Upper lobe of left lung (tissue), 4 donors: ENCODE results near the gene FAM3B.

Experiments
- POLR2A ChIP-seq, 4 donors: fragments of 450-650 bp; IDR thresholded peaks; one replicate each; pipeline ENCODE4 v1.5.1; 2016 to 2017; ENCODE audit warnings: antibody characterized with exemption in 4 of 4, mild to moderate bottlenecking in 2 of 4
- TF ChIP-seq, protein P1 (sequence below), 6 experiments: fragments of 450-650 bp in 4 of 6; fragments of 200-600 bp in 2 of 6; sonication (generic) in 2 of 6; IDR thresholded peaks; one replicate each; pipeline ENCODE4 v1.5.1; 2016 to 2019; ENCODE audit warnings: antibody characterized with exemption in 6 of 6

DNA sequence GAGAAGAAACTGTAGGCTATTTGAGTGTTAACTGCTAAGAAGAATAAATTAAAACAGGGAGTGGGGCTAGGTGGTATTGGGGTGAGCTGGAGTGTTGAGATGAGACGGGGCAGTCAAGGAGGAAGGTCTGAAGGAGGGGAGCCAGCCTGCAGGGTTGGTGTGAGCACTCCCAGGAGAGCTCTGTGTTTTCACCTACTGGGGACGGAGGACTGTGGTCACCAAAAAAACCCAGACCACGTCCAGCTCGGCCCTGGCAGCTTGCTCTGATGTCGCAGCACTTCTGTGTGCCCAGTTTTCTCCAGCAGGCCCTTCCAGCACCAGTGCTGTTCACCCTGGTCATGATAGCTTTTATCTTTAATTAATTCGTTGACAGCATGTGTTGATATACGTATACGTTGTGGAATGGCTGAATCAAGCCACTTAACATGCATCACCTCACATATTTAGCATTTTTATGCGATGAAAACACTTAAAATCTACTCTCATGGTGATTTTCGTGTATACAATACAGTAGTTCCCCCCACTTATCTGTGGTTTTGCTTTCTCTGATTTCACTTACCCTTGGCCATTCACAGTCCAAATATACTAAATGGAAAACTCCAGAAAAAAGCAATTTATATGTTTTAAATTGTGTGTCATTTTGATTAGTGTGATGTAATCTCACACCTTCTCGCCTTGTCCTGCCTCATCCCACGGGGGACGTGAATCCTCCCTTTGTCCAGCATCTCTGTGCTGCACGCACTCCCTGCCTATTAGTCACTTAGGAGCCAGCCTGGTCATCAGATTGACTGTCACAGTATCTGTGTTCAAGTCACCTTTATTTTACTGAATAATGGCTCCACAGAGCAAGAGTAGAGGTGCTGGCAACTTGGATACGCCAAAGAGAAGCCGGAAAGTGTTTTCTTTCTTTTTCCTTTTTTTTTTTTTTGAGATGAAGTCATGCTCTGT, 12.3 kb downstream of the FAM3B start:
- TF ChIP-seq, protein P1, sequence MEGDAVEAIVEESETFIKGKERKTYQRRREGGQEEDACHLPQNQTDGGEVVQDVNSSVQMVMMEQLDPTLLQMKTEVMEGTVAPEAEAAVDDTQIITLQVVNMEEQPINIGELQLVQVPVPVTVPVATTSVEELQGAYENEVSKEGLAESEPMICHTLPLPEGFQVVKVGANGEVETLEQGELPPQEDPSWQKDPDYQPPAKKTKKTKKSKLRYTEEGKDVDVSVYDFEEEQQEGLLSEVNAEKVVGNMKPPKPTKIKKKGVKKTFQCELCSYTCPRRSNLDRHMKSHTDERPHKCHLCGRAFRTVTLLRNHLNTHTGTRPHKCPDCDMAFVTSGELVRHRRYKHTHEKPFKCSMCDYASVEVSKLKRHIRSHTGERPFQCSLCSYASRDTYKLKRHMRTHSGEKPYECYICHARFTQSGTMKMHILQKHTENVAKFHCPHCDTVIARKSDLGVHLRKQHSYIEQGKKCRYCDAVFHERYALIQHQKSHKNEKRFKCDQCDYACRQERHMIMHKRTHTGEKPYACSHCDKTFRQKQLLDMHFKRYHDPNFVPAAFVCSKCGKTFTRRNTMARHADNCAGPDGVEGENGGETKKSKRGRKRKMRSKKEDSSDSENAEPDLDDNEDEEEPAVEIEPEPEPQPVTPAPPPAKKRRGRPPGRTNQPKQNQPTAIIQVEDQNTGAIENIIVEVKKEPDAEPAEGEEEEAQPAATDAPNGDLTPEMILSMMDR (IDR thresholded peaks at IDR 0.05) = no peak
- TF ChIP-seq POLR2A (IDR thresholded peaks at IDR 0.05) = no peak
